GM19099 (cell line): ENCODE data around the gene ZFAND3.

Experiments used
- POLR2A ChIP-seq: IDR thresholded peaks from 3 replicates; pipeline ENCODE4 v1.6.1; 2011; ENCODE audit warnings: low read depth; ENCODE audit not compliant: insufficient read length; ENCODE audit errors: extremely low read depth

The ZFAND3 gene

DNA sequence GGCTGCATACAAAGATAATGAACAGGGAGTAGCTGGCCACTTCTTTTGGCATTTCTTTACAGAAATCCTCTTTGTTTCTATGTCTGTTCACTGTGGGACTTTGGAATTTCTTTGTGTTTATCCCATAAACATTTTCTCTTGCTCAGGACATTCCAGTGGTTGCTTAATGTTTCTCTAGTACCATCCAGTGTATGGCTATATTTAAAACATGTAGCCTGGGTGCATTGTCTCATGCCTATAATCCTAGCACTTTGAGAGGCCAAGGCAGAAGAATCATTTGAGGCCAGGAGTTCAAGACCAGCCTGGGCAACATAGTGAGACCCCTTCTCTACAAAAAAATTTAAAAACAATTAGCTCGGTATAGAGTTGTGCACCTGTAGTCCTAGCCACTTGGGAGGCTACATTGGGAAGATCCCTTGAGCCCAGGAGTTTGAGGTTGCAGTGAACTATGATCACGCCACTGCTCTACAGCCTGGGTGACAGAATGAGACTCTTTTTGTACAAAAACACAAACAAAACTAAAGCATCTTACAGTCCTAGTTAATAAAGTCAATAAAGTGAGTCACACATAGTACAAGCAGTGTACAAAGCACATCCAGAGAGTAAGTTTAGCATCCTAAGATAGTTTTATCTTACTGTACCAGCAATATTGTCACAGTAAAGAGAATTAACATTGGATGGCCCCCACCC, 63.3 kb downstream of the ZFAND3 start:
- TF ChIP-seq POLR2A: no peak

DNA sequence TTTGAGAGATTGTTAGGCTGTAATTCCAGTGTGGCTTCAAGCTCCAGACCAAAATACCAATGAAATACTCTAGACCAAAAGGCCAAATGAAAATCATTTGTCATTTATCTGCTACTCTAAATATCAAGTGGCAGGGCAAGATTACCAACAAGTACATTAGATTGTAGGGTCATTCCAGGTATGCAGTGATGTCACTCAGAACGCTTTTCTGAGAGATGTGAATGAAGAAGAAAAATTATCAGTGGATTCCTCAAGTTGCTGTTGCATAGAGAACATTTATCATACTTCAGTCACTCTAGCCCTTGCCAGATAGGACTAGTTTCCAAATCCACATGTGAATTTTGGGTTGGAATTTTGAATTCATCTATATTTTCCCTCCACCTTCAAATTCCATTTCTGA, 65.0 kb downstream of the ZFAND3 start:
- no peak for TF ChIP-seq POLR2A

DNA sequence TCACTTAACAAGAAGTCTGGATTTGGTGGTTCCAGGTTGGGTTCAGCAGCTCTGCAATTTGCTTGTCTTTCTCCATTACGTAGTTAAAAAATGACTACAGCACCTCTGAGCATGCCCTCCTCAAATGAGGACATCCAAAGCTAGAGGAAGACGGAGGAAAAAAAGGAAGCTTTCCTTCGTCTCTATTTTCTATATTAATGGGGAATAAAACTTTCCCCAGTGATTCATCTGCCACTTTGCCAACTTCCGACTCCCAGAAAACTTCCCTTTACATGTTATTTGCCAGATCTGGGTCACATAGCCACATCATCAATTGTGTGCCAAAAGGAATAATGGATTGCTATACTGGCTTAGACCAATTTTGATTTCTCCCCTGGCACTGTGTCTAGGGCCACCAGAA, 69.5 kb downstream of the ZFAND3 start:
- no peak for TF ChIP-seq POLR2A

DNA sequence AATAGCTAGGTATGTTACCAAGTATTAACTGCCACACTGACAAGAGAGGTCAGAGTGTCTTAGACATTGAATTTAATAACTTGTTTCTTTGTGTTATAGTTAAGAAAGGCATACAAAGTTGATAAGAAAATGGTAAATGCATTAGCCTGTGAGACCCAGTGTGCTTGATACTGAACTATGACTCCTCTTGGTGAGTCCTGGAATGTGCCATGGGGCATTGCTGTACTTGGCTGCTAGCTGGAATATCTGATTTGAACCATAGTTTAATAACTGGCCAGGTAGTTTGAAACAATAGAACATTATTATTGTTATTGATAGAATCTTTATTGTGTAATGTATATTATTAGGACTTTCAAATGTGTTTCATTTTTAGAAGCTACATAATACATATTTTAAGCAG, 70.0 kb downstream of the ZFAND3 start:
- no peak for TF ChIP-seq POLR2A

DNA sequence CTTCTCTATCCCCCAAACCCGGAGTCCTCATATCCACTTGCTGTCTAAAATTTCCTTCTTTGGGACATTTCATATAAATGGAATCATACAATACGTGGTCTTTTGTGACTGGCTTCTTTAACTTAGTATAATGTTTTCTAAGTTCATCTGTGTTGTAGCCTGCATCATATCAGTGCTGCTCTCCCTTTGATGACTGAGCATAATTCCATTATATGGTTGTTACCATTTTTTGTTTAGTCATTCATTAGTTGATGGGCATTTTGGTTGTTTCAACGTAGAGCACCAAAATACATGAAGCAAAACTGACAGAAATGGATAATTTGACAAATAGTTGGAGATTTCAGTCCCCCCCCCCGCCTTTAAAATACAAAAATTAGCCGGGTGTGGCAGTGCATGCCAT, 71.5 kb downstream of the ZFAND3 start:
- TF ChIP-seq POLR2A: no peak

DNA sequence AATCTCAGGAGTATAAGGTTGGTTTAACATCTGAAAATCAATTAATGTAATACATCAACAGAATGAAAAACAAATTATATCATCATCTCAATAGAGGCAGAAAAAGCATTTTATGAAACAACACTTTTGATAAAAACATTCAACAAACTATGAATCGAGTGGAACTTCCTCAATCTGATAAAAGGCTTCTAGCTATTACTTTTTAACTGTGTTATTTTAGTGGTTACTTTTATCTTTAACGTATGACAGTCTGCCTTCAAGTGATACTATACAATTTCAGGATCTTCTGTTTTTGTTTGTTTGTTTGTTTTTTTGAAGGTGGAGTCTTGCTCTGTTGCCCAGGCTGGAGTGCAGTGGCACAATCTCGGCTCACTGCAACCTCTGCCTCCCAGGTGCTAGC, 73.7 kb downstream of the ZFAND3 start:
- no peak for TF ChIP-seq POLR2A

DNA sequence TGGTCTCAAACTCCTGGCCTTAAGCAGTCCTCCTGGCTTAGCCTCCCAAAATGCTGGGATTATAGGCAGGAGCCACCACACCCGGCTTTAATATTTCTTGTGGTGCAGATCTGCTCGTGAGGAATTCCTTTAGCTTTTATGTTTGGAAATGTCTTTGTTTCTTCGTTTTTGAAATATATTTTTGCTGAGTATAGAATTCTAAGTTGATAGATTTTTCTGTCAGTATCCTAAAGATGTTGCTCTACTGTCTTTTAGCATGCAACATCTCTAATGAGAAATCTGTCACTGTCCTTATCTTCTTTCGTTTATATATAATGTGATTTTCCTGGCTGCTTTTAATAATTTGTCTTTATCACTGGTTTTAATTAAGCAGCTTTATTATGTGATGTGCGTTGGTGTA, 75.1 kb downstream of the ZFAND3 start:
- TF ChIP-seq POLR2A: no peak

DNA sequence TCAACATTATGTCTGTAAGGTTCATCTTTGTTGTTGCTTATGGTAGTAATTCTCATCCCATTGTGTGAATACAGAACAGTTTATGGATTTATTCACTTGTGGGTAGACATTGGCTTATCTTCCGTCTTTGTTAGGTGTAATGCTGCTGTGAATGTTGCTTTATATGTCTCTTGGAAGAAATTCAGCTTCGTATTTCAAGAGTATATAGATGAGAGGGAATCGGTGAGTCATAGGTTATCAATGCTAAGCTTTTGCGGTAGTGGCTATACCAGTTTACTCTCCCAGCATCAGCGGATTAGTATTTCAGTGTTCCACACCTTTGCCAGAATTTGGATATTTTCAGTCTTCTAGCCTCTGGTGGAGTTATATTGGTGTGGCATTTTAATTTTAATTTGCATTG, 77.8 kb downstream of the ZFAND3 start:
- no peak for TF ChIP-seq POLR2A

DNA sequence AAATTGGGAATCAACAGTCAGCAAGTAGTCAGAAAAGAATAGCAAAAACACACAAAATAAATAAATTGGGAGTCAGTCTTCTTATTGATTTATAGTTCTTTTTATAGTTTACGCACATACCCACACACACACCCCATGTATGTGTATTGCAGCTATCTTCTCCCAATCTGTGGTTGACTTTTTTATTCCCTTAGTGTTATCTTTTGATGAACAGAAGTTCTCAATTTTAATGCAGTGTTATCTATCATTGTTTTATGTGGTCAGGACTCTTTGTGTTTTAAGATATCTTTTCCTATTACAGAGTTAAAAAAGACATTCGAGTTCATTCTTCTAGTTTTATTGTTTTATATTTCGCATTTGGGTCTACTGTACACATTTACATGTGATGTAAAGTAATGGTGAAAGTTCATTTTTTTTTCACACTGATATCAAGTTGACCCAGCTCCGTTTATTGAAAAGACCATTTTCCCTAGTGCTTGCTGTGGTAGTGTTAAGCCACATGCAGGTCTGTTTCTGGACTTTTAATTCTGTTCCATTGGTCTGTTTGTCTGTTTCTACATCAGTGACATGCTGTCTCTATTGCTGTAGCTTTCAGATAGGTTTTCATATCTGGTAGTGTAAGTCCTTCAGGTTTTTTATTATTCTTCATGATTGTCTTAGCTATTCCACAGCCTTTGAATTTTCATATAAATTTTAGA, 78.4 kb downstream of the ZFAND3 start:
- no peak for TF ChIP-seq POLR2A

DNA sequence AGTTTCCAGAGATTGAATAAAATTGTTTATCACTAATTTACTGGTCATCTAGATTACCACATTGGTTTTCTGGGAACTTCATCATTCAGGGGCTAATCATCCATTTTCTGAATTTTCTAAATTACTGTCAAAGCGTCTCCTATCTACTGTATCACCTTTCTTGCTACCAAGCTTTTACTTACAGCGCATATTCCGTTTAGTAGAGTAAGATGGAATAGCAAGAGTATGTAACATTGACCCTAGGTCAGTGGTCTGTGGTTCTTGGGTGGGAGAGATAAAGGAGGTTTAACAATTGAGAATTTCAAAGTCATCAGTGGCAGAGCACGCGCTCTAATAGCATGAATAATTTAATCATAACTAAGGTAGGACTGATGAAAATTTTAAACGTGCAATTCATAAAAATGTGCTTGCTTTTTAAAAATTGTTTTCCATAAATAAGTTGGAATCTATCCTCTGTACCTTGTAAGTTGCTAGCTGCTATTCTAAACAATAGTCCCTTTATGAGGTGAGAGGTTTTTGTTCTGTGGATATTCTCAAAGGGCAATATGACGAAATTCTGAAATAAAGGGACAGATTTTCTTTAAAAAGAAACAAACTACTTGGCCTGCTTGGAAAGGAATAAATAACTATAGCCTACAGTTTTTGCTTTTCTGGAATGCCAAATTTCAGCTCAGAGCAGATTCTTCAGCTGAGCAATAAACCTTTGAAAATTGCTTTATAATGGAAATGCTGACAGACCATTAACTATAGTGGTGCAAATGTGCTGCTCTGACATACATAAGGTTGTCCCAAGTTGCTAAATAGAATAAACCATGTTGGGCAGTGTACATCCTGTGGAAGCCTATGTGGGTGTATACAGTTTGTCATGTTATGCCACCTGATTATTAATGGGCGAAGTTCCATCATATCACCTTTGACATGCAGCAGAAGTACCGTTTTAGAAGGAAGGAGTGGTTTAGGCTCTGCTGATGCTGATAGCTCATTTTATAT, 84.1 kb downstream of the ZFAND3 start:
- TF ChIP-seq POLR2A: no peak

DNA sequence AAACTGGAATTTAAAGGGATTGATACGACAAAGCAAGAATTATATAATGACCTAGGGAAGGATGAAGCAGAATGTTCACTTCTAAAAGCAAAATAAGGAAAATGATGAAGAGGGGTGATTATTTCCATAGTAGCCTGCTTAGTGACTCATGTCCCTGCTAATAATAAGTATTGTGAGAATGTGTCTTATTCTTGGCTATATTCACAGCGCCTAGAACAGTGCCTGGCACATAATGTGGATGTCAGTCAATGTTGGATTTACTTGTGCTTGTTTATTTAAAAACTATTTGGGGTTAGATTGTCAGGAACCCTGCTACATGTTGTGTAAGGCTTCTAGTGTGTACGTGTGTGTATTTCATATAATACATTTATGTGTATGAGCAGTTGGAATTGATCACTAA, 85.1 kb downstream of the ZFAND3 start:
- no peak for TF ChIP-seq POLR2A

DNA sequence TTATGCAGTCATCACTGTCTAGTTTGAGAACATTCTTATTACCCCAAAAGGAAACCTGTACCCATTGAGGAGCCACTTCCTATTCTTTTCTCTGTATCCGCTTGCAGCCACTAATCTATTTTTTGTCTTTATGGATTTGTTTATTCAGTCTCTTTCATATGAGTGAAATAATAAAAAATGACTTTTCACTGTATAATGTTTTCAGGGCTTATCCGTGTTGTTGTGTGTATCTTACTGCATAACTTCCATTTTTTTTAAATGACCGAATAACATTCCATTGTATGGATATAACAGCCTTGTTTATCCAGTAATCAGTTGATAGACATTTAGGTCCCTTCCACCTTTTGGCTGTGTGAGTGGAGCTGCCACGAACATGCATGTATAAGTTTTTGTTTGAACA, 86.6 kb downstream of the ZFAND3 start:
- no peak for TF ChIP-seq POLR2A

DNA sequence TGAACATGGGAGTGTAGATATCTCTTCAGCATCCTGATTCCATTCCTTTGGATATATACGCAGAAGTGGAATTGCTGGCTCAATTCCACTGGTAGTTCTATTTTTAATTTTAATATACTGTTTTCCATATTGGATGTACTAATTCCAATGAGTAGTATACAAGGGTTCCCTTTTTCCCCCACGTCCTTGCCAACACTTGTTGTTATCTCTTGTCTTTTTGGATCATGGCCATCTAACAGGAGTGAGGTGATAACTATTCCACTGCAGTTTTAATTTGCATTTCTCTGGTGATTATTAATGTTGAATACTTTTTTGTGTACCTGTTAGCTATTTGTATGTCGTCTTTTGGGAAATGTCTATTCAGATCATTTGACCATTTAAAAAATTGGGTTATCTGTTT, 91.5 kb downstream of the ZFAND3 start:
- TF ChIP-seq POLR2A: no peak

DNA sequence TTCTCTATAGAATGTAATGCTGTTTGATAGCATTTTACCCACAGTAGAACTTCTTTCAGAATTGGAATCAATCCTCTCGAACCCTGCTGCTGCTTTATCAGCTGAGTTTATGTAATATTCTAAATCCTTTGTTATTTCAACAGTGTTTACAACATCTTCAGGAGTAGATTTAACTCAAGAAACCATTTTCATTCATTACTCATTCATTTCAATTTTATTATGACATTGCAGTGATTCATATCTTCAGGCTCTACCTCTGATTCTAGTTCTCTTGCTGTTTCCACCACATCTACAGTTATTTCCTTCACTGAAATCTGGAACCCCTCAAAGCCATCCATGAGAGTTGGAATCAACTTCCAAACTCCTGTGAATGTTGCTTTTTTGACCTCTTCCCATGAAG, 93.7 kb downstream of the ZFAND3 start:
- no peak for TF ChIP-seq POLR2A

DNA sequence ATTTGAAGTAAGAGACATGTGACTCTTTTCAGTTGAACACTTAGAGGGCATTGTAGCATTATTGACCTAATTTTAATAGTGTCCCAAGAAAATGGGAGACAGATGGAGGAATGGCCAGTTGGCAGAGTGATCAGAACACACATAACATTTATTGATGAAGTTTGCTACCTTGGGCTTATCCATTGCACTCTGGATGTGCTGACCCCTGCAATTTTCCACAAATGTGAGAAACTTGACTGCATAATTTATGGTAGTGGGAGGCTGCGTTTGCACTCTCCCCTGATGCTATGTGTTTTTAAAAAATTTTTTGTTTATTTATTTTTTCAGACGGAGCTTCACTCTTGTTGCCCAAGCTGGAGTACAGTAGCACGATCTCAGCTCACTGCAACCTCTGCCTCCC, 95.9 kb downstream of the ZFAND3 start:
- TF ChIP-seq POLR2A: no peak

DNA sequence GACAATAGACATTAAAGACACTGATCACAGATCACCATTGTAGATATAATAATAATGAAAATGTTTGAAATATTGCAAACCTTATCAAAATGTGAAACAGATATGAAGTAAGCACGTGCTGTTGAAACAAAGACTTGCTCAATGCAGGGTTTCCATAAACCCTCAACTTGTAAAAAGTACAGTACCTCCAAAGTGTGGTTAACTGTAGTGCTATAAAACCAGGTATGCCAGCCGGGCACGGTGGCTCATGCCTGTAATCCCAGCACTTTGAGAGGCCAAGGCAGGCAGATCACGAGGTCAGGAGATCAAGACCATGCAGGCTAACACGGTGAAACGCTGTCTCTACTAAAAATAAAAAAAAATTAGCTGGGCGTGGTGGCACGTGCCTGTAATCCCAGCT, 96.6 kb downstream of the ZFAND3 start:
- TF ChIP-seq POLR2A: no peak

DNA sequence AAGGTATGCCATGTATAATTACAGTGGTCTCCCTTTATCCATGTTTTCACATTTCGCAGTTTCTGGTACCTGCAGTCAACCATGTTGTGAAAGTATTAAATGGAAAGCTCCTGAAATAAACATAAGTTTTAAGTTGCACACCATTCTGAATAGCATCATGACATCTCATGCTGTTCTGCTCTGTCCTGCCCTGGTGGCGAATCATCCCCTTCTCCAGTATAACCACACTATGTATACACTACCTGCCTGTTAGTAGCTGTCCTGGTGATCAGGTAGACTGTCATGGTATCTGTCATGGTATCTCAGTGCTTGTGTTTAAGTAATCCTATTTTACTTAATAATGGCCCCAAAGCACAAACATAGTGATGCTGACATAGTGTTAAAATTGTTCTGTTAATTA, 97.1 kb downstream of the ZFAND3 start:
- TF ChIP-seq POLR2A: no peak

DNA sequence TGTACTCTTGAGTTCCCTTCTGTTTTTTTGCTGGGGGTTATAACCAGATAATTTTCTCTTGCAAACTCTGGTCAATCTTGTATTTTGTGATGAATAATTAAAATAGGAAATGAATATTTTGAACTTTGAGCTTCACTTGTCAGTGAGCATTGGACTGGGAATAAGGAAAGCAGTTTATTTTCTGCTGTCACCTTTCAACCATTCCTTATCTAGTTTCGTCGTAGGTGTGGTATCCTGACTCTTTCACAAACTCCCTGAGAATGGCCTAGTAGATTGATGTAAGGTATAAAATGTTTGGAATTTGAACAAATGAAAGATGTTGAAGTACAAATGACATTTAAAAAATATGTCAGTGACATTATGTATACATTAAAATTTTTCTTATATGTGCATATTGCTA, 98.0 kb downstream of the ZFAND3 start:
- TF ChIP-seq POLR2A: no peak
